SK-N-SH (cell line): ENCODE measurements around the gene WSCD1. TPM values are rescaled to one million over a fixed set of nuclear protein-coding genes. Genes with fewer than 3 reads are reported as not detected.

Experiments
- CTCF ChIA-PET: fragments of 300-600, 350-600 bp; formaldehyde crosslinking; extraction: SDS; loops from one replicate; lab custom pipeline; 2021; lab: Yijun Ruan, JAX
- POLR2A ChIA-PET: fragments of 350-600 bp; sonication (Branson Sonifier 250); formaldehyde crosslinking; extraction: SDS; loops from one replicate; lab custom pipeline; 2020; ENCODE audit warnings: antibody characterized with exemption, inconsistent platforms; lab: Yijun Ruan, JAX
- DNase-seq: peaks from one replicate; pipeline ENCODE4 v3.0.0; 2012
- H2AFZ ChIP-seq: fragments of 200-600 bp; sonication (generic); 2 replicates; pipeline ENCODE4 v1.8.1; 2016; ENCODE audit warnings: antibody characterized with exemption, mild to moderate bottlenecking, low read depth
- H3F3A ChIP-seq: fragments of 200-600 bp; sonication (generic); replicated peaks from 2 replicates; pipeline ENCODE3; 2016; ENCODE audit warnings: antibody characterized with exemption, mild to moderate bottlenecking; ENCODE audit not compliant: insufficient read depth
- H3K27ac ChIP-seq, 2 experiments: fragments of 200-500 bp in 1 of 2; fragments of 200-600 bp in 1 of 2; sonication (Bioruptor generic) in 1 of 2; sonication (generic), shearing (Covaris generic) in 1 of 2; 2 replicates each; pipeline versions ENCODE4 v1.5.1 to v1.6.1; 2014 to 2016; ENCODE audit warnings: low read depth in 2 of 2, inconsistent platforms in 1 of 2, low read length in 1 of 2, mild to moderate bottlenecking in 1 of 2, mixed read lengths in 1 of 2
- H3K27me3 ChIP-seq: fragments of 200-600 bp; sonication (generic), shearing (Covaris generic); 2 replicates; pipeline ENCODE4 v1.6.1; 2016; ENCODE audit warnings: mixed run types; ENCODE audit not compliant: insufficient read depth
- H3K36me3 ChIP-seq, 2 experiments: fragments of 200-500 bp in 1 of 2; fragments of 200-600 bp in 1 of 2; sonication (Bioruptor generic) in 1 of 2; sonication (generic) in 1 of 2; replicated peaks in 1 of 2; 2 replicates each; pipeline versions ENCODE3 to v1.5.1; 2014 to 2016; ENCODE audit warnings: low read length in 1 of 2, mild to moderate bottlenecking in 1 of 2; ENCODE audit not compliant: insufficient read depth in 2 of 2, control insufficient read depth in 1 of 2
- H3K4me1 ChIP-seq, 2 experiments: fragments of 200-500 bp in 1 of 2; fragments of 200-600 bp in 1 of 2; sonication (Bioruptor generic) in 1 of 2; sonication (generic), shearing (Covaris generic) in 1 of 2; 2 replicates each; pipeline versions ENCODE4 v1.5.1 to v1.6.1; 2014 to 2016; ENCODE audit warnings: low read depth in 1 of 2, low read length in 1 of 2, mixed run types in 1 of 2; ENCODE audit not compliant: insufficient read depth in 2 of 2, control insufficient read depth in 1 of 2
- H3K4me2 ChIP-seq: fragments of 200-600 bp; sonication (generic), shearing (Covaris generic); 2 replicates; pipeline ENCODE4 v1.6.1; 2017; ENCODE audit warnings: mixed run types
- H3K4me3 ChIP-seq, 2 experiments: fragments of 200-500 bp in 1 of 2; fragments of 200-600 bp in 1 of 2; sonication (Bioruptor generic) in 1 of 2; sonication (generic), shearing (Covaris generic) in 1 of 2; 2 replicates each; pipeline versions ENCODE4 v1.5.1 to v1.8.1; 2014 to 2016; ENCODE audit warnings: low read depth in 2 of 2, inconsistent platforms in 1 of 2, low read length in 1 of 2, mild to moderate bottlenecking in 1 of 2, mixed read lengths in 1 of 2, moderate library complexity in 1 of 2
- H3K79me2 ChIP-seq: fragments of 200-600 bp; sonication (generic); 2 replicates; pipeline ENCODE4 v1.8.1; 2017; ENCODE audit warnings: mild to moderate bottlenecking; ENCODE audit not compliant: insufficient read depth
- H3K9ac ChIP-seq: fragments of 200-600 bp; sonication (generic); 2 replicates; pipeline ENCODE4 v1.6.1; 2017; ENCODE audit warnings: mixed run types
- H3K9me2 ChIP-seq: fragments of 200-600 bp; sonication (generic); 2 replicates; pipeline ENCODE4 v1.6.1; 2017; ENCODE audit warnings: mixed run types
- H3K9me3 ChIP-seq: fragments of 200-600 bp; sonication (generic); 2 replicates; pipeline ENCODE4 v1.6.1; 2017; ENCODE audit warnings: mixed run types, mild to moderate bottlenecking, moderate library complexity
- H4K20me1 ChIP-seq: fragments of 200-600 bp; sonication (generic); 2 replicates; pipeline ENCODE4 v1.6.1; 2017; ENCODE audit warnings: mild to moderate bottlenecking, mixed run types; ENCODE audit not compliant: insufficient read depth
- CHD2 ChIP-seq: fragments of 150-350 bp; IDR thresholded peaks from 2 replicates; pipeline ENCODE4 v1.6.1; 2018; ENCODE audit warnings: low read length; ENCODE audit not compliant: partially characterized antibody
- CTCF ChIP-seq: fragments of 200-600 bp; sonication (generic); IDR thresholded peaks from 2 replicates; pipeline ENCODE4 v1.6.1; 2017; ENCODE audit warnings: antibody characterized with exemption, mild to moderate bottlenecking, moderate library complexity
- FOXM1 ChIP-seq: IDR thresholded peaks from 2 replicates; pipeline ENCODE4 v1.4.0; 2012; ENCODE audit warnings: low read depth, mild to moderate bottlenecking
- JUND ChIP-seq: IDR thresholded peaks from 2 replicates; pipeline ENCODE4 v1.4.0; 2012
- MXI1 ChIP-seq: IDR thresholded peaks from 2 replicates; pipeline ENCODE4 v1.6.1; 2012; ENCODE audit warnings: mild to moderate bottlenecking, low read depth, low read length, improper control_type of control experiment
- NFIC ChIP-seq: IDR thresholded peaks from 2 replicates; pipeline ENCODE4 v1.4.0; 2012; ENCODE audit warnings: borderline replicate concordance
- NRF1 ChIP-seq: IDR thresholded peaks from 2 replicates; pipeline ENCODE4 v1.6.1; 2012; ENCODE audit warnings: low read depth, mild to moderate bottlenecking, low read length
- PBX3 ChIP-seq: IDR thresholded peaks from 2 replicates; pipeline ENCODE4; 2012
- POLR2AphosphoS5 ChIP-seq: IDR thresholded peaks from 2 replicates; pipeline ENCODE4 v1.6.1; 2012; ENCODE audit warnings: low read depth, low read length
- RAD21 ChIP-seq: IDR thresholded peaks from 2 replicates; pipeline ENCODE4 v1.6.1; 2012; ENCODE audit warnings: mild to moderate bottlenecking, low read length
- RCOR1 ChIP-seq: fragments of 150-350 bp; IDR thresholded peaks from 2 replicates; pipeline ENCODE4 v1.6.1; 2017; ENCODE audit warnings: antibody characterized with exemption, low read length
- RFX5 ChIP-seq: IDR thresholded peaks from 2 replicates; pipeline ENCODE4 v1.6.1; 2012; ENCODE audit warnings: mild to moderate bottlenecking, improper control_type of control experiment, low read length
- SIN3A ChIP-seq: IDR thresholded peaks from 2 replicates; pipeline ENCODE4 v1.6.1; 2012; ENCODE audit warnings: low read depth, mild to moderate bottlenecking, low read length, moderate library complexity, borderline replicate concordance
- TAF1 ChIP-seq: IDR thresholded peaks from 2 replicates; pipeline ENCODE4 v1.6.1; 2012; ENCODE audit warnings: low read depth, mild to moderate bottlenecking, low read length, moderate library complexity, borderline replicate concordance
- USF1 ChIP-seq: IDR thresholded peaks from 2 replicates; pipeline ENCODE4 v1.4.0; 2012; ENCODE audit warnings: low read depth, borderline replicate concordance
- USF2 ChIP-seq: fragments of 150-350 bp; IDR thresholded peaks from 2 replicates; pipeline ENCODE4 v1.6.1; 2017; ENCODE audit warnings: antibody characterized with exemption, low read length, low read depth, borderline replicate concordance
- YY1 ChIP-seq: IDR thresholded peaks from 2 replicates; pipeline ENCODE4 v1.4.0; 2012; ENCODE audit warnings: low read depth, mild to moderate bottlenecking
- ZBTB33 ChIP-seq: IDR thresholded peaks from 2 replicates; pipeline ENCODE4 v1.4.0; 2012; ENCODE audit warnings: low read depth, borderline replicate concordance
- WGBS: methylation state at CpG from one replicate; pipeline ENCODE4 v1.1.6; 2017; ENCODE audit warnings: low lambda C conversion rate; 5-methylcytosine and 5-hydroxymethylcytosine counted together
- polyA plus RNA-seq, 3 experiments: library from polyadenylated mRNA; depleted of rRNA; stranded (reverse); fragments of >200 nt; gene quantifications; 2 replicates each; pipeline ENCODE4 v1.2.3, GENCODE V29; 2012
- TF ChIP-seq, protein P1 (sequence below): IDR thresholded peaks from 2 replicates; pipeline ENCODE4 v1.6.1; 2012; ENCODE audit warnings: mild to moderate bottlenecking, low read depth, low read length, moderate library complexity

The WSCD1 gene
- polyA plus RNA-seq, 1 of the 3 experiments (the other 2 are of a cell fraction): 0.03 TPM

- no peak for TF ChIP-seq ZBTB33
These were observed 102.6 kb downstream of the WSCD1 start (continued) for GRCh38 chr17:6172642-6173330.

DNA sequence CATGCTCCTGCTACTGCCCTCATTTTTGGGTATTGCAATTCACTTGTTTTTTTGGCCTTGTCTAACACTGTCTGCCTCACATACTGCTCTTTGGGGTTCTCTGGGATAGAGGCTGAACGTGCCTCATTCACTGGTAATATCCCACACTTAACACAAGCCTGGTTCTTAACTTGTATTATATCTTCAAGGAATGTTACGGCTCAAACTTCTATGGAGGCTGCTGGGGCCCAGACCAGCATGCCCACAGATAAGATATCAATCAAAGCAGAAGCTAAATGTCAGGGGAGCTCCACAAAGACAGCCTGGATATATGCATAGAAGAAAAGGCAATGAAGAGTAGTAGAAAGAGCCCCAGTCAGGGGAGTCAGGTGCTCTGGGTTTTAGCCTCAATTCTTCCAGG is 103.5 kb downstream of the WSCD1 start:
- no peaks in the 10 kb centered on the region for H3K79me2 ChIP-seq
- no peak overlapping the region for H3K4me3 ChIP-seq
- H3F3A ChIP-seq: no peaks in the 10 kb centered on the region
- H3K9me3 ChIP-seq: no peaks in the 10 kb centered on the region
- H2AFZ ChIP-seq: no peak overlapping the region
- H4K20me1 ChIP-seq: no peaks in the 10 kb centered on the region
- H3K27me3 ChIP-seq: peaks cover 12% of the 10 kb centered on the region; the same call in 1 of the 2 replicates
- ChIA-PET CTCF (no interaction called here), POLR2A (no interaction called here)
- no peak for DNase-seq
- no peaks in the 10 kb centered on the region for H3K4me1 ChIP-seq
- no peaks in the 10 kb centered on the region for H3K9me2 ChIP-seq
- no peak overlapping the region for H3K27ac ChIP-seq
- H3K4me2 ChIP-seq: no peak overlapping the region
- TF ChIP-seq JUND: no peak
- TF ChIP-seq FOXM1: no peak
- TF ChIP-seq USF2: no peak
- no peak for TF ChIP-seq NFIC
- no peak for TF ChIP-seq MXI1
- no peak for TF ChIP-seq TAF1
- TF ChIP-seq, protein P1, sequence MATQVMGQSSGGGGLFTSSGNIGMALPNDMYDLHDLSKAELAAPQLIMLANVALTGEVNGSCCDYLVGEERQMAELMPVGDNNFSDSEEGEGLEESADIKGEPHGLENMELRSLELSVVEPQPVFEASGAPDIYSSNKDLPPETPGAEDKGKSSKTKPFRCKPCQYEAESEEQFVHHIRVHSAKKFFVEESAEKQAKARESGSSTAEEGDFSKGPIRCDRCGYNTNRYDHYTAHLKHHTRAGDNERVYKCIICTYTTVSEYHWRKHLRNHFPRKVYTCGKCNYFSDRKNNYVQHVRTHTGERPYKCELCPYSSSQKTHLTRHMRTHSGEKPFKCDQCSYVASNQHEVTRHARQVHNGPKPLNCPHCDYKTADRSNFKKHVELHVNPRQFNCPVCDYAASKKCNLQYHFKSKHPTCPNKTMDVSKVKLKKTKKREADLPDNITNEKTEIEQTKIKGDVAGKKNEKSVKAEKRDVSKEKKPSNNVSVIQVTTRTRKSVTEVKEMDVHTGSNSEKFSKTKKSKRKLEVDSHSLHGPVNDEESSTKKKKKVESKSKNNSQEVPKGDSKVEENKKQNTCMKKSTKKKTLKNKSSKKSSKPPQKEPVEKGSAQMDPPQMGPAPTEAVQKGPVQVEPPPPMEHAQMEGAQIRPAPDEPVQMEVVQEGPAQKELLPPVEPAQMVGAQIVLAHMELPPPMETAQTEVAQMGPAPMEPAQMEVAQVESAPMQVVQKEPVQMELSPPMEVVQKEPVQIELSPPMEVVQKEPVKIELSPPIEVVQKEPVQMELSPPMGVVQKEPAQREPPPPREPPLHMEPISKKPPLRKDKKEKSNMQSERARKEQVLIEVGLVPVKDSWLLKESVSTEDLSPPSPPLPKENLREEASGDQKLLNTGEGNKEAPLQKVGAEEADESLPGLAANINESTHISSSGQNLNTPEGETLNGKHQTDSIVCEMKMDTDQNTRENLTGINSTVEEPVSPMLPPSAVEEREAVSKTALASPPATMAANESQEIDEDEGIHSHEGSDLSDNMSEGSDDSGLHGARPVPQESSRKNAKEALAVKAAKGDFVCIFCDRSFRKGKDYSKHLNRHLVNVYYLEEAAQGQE: no peak
- no peak for TF ChIP-seq YY1
- TF ChIP-seq NRF1: no peak
- TF ChIP-seq RFX5: no peak
- TF ChIP-seq CTCF: no peak
- TF ChIP-seq RCOR1: no peak
- no peak for TF ChIP-seq RAD21
- TF ChIP-seq PBX3: no peak
- no peak for TF ChIP-seq POLR2AphosphoS5
- no peak for TF ChIP-seq USF1
- TF ChIP-seq CHD2: no peak
- TF ChIP-seq SIN3A: no peak
- WGBS: 5% methylated on average over 2 of the region's 2 CpGs
- H3K36me3 ChIP-seq: no peaks in the 10 kb centered on the region
- H3K9ac ChIP-seq: no peak overlapping the region
